ENCODE data around the gene ARL2BP. TPM values are rescaled to one million over a fixed set of nuclear protein-coding genes. Genes with fewer than 3 reads are reported as not detected.

The ARL2BP gene
- total RNA-seq, 4 donors from 2014 or later: 48.8 to 67.3 (median 65.0) TPM

- DNase-seq (ENCODE audit: low spot score) (peak; percentile 16), ATAC-seq (ENCODE audit: low FRiP score) (no peak)
- no peak for TF ChIP-seq CTCF (IDR thresholded peaks at IDR 0.05)
Observed at GRCh38 chr16:57258226-57258909, 13.3 kb downstream of the ARL2BP start.

GRCh38 chr16:57258910-57259475 is 13.9 kb downstream of the ARL2BP start:
- TF ChIP-seq CTCF (IDR thresholded peaks at IDR 0.05): no peak
- no peak for ATAC-seq (ENCODE audit: low FRiP score)
- DNase-seq (ENCODE audit: low spot score): peak; percentile 3

- no peak for TF ChIP-seq CTCF (IDR thresholded peaks at IDR 0.05)
- DNase-seq (ENCODE audit: low spot score): peak; percentile 19
- no peak for ATAC-seq (ENCODE audit: low FRiP score)
Observed at GRCh38 chr16:57260294-57260929, 15.4 kb downstream of the ARL2BP start.

GRCh38 chr16:57261806-57262205 is 16.7 kb downstream of the ARL2BP start:
- no peak for ATAC-seq (ENCODE audit: low FRiP score)
- TF ChIP-seq CTCF (IDR thresholded peaks at IDR 0.05): no peak
- DNase-seq (ENCODE audit: low spot score): peak; percentile 11

- no peak for DNase-seq (ENCODE audit: low spot score)
- ATAC-seq (ENCODE audit: low FRiP score): no peak
- TF ChIP-seq CTCF (IDR thresholded peaks at IDR 0.05): no peak
Observed at GRCh38 chr16:57262841-57263540, 17.9 kb downstream of the ARL2BP start.

- ATAC-seq (ENCODE audit: low FRiP score) (no peak), DNase-seq (ENCODE audit: low spot score) (no peak)
- TF ChIP-seq CTCF (IDR thresholded peaks at IDR 0.05): no peak
Observed at GRCh38 chr16:57263541-57264351, 18.7 kb downstream of the ARL2BP start.

Measured in omental fat pad (tissue), 4 donors.